HEK293T (cell line): ENCODE data around the gene GOLGA6A.

Experiments used
- ARNT ChIP-seq: fragments of 450-650 bp; IDR thresholded peaks from 2 replicates; pipeline ENCODE4 v1.6.1; 2017; ENCODE audit warnings: mild to moderate bottlenecking
- BHLHE40 ChIP-seq: fragments of 450-650 bp; IDR thresholded peaks from 2 replicates; pipeline ENCODE4 v1.6.1; 2016; ENCODE audit warnings: mild to moderate bottlenecking, moderate library complexity, borderline replicate concordance
- FOXK2 ChIP-seq: fragments of 450-650 bp; IDR thresholded peaks from 2 replicates; pipeline ENCODE4 v1.6.1; 2016; ENCODE audit warnings: mild to moderate bottlenecking
- FOXM1 ChIP-seq: fragments of 450-650 bp; IDR thresholded peaks from 2 replicates; pipeline ENCODE4 v1.6.1; 2017; ENCODE audit warnings: mild to moderate bottlenecking, borderline replicate concordance
- HDGF ChIP-seq: fragments of 450-650 bp; IDR thresholded peaks from 2 replicates; pipeline ENCODE4 v1.6.1; 2017; ENCODE audit warnings: antibody characterized with exemption, borderline replicate concordance
- L3MBTL2 ChIP-seq: fragments of 450-650 bp; conservative IDR thresholded peaks from 2 replicates; pipeline ENCODE4 v1.6.1; 2016; ENCODE audit warnings: mild to moderate bottlenecking
- NFRKB ChIP-seq: fragments of 450-650 bp; IDR thresholded peaks from 2 replicates; pipeline ENCODE4 v1.6.1; 2016; ENCODE audit warnings: mild to moderate bottlenecking, moderate library complexity
- SP1 ChIP-seq: fragments of 450-650 bp; IDR thresholded peaks from 2 replicates; pipeline ENCODE4 v1.6.1; 2017
- SUZ12 ChIP-seq: fragments of 450-650 bp; IDR thresholded peaks from 2 replicates; pipeline ENCODE4 v1.6.1; 2016; ENCODE audit warnings: mild to moderate bottlenecking
- ZNF384 ChIP-seq: fragments of 450-650 bp; IDR thresholded peaks from 2 replicates; pipeline ENCODE4 v1.6.1; 2016

- TF ChIP-seq L3MBTL2 (no peak), ARNT (no peak), NFRKB (no peak), BHLHE40 (no peak), FOXK2 (no peak), SP1 (no peak), SUZ12 (no peak), FOXM1 (no peak), HDGF (no peak), ZNF384 (no peak)
Measured at GRCh38 chr15:74025436-74025835, 56.9 kb downstream of the GOLGA6A start.
